ENCODE data around the gene LRP1. TPM values are rescaled to one million over a fixed set of nuclear protein-coding genes. Genes with fewer than 3 reads are reported as not detected.

The LRP1 gene
- total RNA-seq, 1 donor from 2014 or later, result 708 TPM

DNA sequence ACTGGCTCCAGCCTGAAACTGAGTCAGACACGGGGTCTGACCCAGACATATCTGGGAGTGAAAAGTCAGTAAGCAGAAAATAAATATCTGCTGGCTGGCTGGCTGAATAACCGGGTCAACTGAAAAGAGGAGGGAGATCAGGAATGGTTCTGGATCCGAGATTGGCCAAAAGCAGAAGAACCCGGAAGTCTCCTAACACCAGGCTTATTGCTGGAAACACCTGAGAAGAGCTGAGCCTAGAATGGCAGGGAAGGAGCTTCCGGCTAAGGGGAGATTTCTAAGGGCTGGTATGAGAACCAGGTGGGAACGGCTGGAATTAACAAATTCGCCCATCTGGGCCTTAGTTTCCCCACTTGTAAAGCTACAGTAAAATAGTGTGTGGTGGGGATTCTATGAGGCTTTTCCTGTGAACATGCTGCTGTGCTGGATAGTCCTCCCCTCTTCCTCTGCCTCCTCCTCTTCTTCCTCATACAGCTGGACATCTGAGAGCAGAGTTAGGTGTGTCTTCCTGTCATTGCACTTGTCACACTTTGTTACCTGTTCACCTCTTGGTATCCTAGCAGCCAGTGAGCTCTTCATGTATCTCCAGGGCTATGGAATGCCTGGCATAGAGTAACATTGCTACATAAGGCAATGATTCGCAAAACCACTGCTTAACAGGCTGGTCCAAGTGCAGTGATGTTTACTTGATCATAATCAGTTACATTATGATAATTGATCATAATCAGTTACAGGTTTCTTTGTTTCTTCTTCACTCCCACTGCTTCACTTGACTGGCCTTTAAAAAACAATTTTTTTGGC lies 99.2 kb downstream of the LRP1 start:
- intact Hi-C loops (cut with DNase I), result no loop called here
- TF ChIP-seq CTCF (IDR thresholded peaks at IDR 0.05), result no peak
- Histone ChIP-seq H3K36me3 (peaks cover 7 to 8% of the 10 kb centered on the region in 2 donors), H3K4me3 (peak overlapping the region in 1 of 2 donors; percentile 41), H3K27me3 (peaks cover 9% of the 10 kb centered on the region), H3K4me1 (peaks cover 0 to 16% of the 10 kb centered on the region in 2 donors), H3K27ac (no peak overlapping the region), H3K9me3 (no peaks in the 10 kb centered on the region)
- DNase-seq (ENCODE audit: low spot score in 2 of 2), result no peak

DNA sequence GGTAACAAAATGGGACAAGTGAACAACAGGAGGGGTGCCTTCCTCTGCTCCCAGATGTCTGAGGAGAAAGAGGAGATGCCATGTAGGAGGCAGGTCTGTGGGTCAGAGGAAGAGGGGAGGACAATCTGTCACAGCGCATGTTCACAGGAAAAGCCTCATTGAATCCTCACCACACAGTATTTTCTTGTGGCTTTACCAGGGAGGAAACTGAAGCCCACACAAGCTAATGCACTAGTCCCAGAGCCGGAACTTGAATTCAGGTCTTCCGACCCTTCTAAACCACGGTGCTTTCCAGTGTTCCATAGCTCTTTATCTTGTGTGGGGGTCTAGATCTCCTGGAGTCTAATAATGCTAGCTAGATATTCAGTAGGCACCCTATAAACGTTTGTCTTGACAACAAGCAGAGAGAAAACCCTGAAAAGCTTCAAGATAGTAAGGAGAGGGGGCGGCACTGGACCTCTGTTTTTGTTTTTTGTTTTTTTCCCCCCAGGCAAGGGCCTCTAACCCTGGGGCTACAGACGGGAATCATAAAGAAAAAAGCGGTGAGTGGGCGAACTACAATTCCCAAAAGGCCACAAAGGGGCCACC lies 100.9 kb downstream of the LRP1 start:
- Histone ChIP-seq H3K27ac (peak overlapping the region in 1 of 2 donors; percentile 74), H3K4me3 (peak overlapping the region; percentile 57 to 65)
- DNase-seq (ENCODE audit: low spot score in 2 of 2), result no peak

GRCh38 chr12:57229634-57230380 lies 101.5 kb downstream of the LRP1 start, which contains the start of gene SHMT2:
Gene SHMT2, plus strand, starts transcription at chr12:57229711. Its CDS starts 68 bp downstream, at chr12:57229779.
- intact Hi-C loops (cut with DNase I), result no loop called here
- DNase-seq (ENCODE audit: low spot score in 2 of 2), result peak; percentile 60 to 96
- H3K27me3 ChIP-seq, result peaks cover 9% of the 10 kb centered on the region
- no peaks in the 10 kb centered on the region for H3K9me3 ChIP-seq
- H3K27ac ChIP-seq, result peak within 1 kb of the TSS; percentile 74 to 76
- peaks cover 0 to 16% of the 10 kb centered on the region in 2 donors for H3K4me1 ChIP-seq
- TF ChIP-seq CTCF (IDR thresholded peaks at IDR 0.05), result no peak
- peak within 1 kb of the TSS; percentile 57 to 65 for H3K4me3 ChIP-seq
- H3K36me3 ChIP-seq, result peaks cover 23 to 30% of the 10 kb centered on the region in 2 donors

More for the DNA sequence above, 100.9 kb downstream of the LRP1 start:
- intact Hi-C loops (cut with DNase I), result no loop called here
- Histone ChIP-seq H3K9me3 (no peaks in the 10 kb centered on the region), H3K36me3 (peaks cover 23 to 25% of the 10 kb centered on the region in 2 donors), H3K27me3 (peaks cover 9% of the 10 kb centered on the region), H3K4me1 (peaks cover 0 to 16% of the 10 kb centered on the region in 2 donors)
- peak in 1 of 3 experiments; percentile 6 for TF ChIP-seq CTCF (IDR thresholded peaks at IDR 0.05)

GRCh38 chr12:57230381-57231155 lies 102.3 kb downstream of the LRP1 start:
- Histone ChIP-seq H3K9me3 (no peaks in the 10 kb centered on the region), H3K27ac (peak overlapping the region; percentile 74 to 76), H3K36me3 (peaks cover 23 to 31% of the 10 kb centered on the region in 2 donors), H3K4me3 (peak overlapping the region; percentile 57 to 65), H3K4me1 (peaks cover 0 to 16% of the 10 kb centered on the region in 2 donors), H3K27me3 (peaks cover 5% of the 10 kb centered on the region)
- intact Hi-C loops (cut with DNase I), result no loop called here
- DNase-seq (ENCODE audit: low spot score in 2 of 2), result no peak
- no peak for TF ChIP-seq CTCF (IDR thresholded peaks at IDR 0.05)
